PC-3 (cell line): ENCODE measurements around the gene NUP210L.

ENCODE experiments used
- EZH2phosphoT487 ChIP-seq: fragments of 300-600 bp; sonication (generic); IDR thresholded peaks from 2 replicates; pipeline ENCODE4 v1.6.1; 2018; ENCODE audit warnings: mild to moderate bottlenecking, antibody characterized with exemption, low read length, borderline replicate concordance
- TF ChIP-seq, protein P1 (sequence below): fragments of 300-600 bp; sonication (generic); conservative IDR thresholded peaks from 2 replicates; pipeline ENCODE4 v1.5.1; 2017; ENCODE audit warnings: antibody characterized with exemption, low read depth, mild to moderate bottlenecking, low read length

DNA sequence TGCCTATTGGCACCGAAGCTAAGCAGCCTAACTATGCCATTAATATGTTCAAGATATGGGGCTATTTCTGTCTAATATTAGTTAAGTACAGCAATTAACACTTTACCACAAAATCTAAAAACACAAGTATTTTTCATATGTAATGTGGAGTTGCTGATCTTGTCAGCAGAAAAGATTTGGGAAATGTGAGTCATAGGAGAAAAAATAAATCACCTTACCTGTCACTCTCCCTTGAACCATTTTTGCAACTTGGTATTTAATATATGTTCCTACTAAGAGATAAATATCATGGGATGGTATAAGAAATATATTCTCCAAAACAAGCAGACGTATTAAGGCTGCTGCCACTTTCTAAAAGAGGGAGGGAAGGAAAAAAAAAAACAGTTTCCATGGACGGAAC, 17.0 kb downstream of the NUP210L start:
- TF ChIP-seq, protein P1, sequence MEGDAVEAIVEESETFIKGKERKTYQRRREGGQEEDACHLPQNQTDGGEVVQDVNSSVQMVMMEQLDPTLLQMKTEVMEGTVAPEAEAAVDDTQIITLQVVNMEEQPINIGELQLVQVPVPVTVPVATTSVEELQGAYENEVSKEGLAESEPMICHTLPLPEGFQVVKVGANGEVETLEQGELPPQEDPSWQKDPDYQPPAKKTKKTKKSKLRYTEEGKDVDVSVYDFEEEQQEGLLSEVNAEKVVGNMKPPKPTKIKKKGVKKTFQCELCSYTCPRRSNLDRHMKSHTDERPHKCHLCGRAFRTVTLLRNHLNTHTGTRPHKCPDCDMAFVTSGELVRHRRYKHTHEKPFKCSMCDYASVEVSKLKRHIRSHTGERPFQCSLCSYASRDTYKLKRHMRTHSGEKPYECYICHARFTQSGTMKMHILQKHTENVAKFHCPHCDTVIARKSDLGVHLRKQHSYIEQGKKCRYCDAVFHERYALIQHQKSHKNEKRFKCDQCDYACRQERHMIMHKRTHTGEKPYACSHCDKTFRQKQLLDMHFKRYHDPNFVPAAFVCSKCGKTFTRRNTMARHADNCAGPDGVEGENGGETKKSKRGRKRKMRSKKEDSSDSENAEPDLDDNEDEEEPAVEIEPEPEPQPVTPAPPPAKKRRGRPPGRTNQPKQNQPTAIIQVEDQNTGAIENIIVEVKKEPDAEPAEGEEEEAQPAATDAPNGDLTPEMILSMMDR: no peak
- no peak for TF ChIP-seq EZH2phosphoT487
